ENCODE measurements around the gene EXOC3L2.
"Not testable (repeated sequence)": the region's sequence is repeated elsewhere in the genome, so short reads cannot be mapped to it uniquely, and the experiment has no call there.

- not testable (repeated sequence) for TF ChIP-seq CTCF (IDR thresholded peaks at IDR 0.05; ENCODE audit: insufficient read depth, low read length, poor library complexity, severe bottlenecking); EZH2phosphoT487 (conservative IDR thresholded peaks at IDR 0.05; ENCODE audit: low read length)
Measured at GRCh38 chr19:45269939-45270338, 24.7 kb upstream of the EXOC3L2 start.

Data from SU-DHL-6 (cell line).